Trophoblast cell (in vitro differentiated cells and primary cell): ENCODE results near the gene PNPLA6.
A peak's percentile ranks its signal among the peaks of the same experiment; 100 is the strongest.

Experiments
- DNase-seq, 2 donors: peaks; one replicate each; pipeline ENCODE4 v3.0.0-alpha.2; 2016
- H2AFZ ChIP-seq: 2 replicates; pipeline ENCODE4 v1.6.1; 2013; ENCODE audit warnings: low read length, moderate library complexity, mild to moderate bottlenecking; ENCODE audit not compliant: insufficient read depth, poor library complexity
- H2AK5ac ChIP-seq: 2 replicates; pipeline ENCODE4 v1.6.1; 2013; ENCODE audit warnings: mild to moderate bottlenecking, low read length
- H2BK120ac ChIP-seq: 2 replicates; pipeline ENCODE4 v1.6.1; 2013; ENCODE audit warnings: low read length, mild to moderate bottlenecking, moderate library complexity; ENCODE audit not compliant: insufficient read depth, poor library complexity
- H2BK12ac ChIP-seq: 2 replicates; pipeline ENCODE4 v1.6.1; 2013; ENCODE audit warnings: mild to moderate bottlenecking, low read length, moderate library complexity
- H2BK5ac ChIP-seq: 2 replicates; pipeline ENCODE4 v1.6.1; 2013; ENCODE audit warnings: low read length, low read depth, moderate library complexity, mild to moderate bottlenecking; ENCODE audit not compliant: poor library complexity
- H3K14ac ChIP-seq: 2 replicates; pipeline ENCODE4 v1.6.1; 2013; ENCODE audit warnings: mild to moderate bottlenecking, low read length
- H3K18ac ChIP-seq: 2 replicates; pipeline ENCODE4 v1.6.1; 2013; ENCODE audit warnings: mild to moderate bottlenecking, low read length
- H3K23ac ChIP-seq: 2 replicates; pipeline ENCODE4 v1.6.1; 2013; ENCODE audit warnings: low read length
- H3K27ac ChIP-seq: 2 replicates; pipeline ENCODE4 v1.5.1; 2013; ENCODE audit warnings: low read depth, mild to moderate bottlenecking, inconsistent platforms, low read length, moderate library complexity
- H3K27me3 ChIP-seq: 2 replicates; pipeline ENCODE4 v1.6.1; 2013; ENCODE audit warnings: inconsistent platforms, mild to moderate bottlenecking, low read length, moderate library complexity; ENCODE audit not compliant: insufficient read depth
- H3K36me3 ChIP-seq, 2 experiments: 1 replicate in 1 of 2; 2 replicates in 1 of 2; pipeline ENCODE4 v1.6.1; 2013; ENCODE audit warnings: low read length in 2 of 2, mild to moderate bottlenecking in 2 of 2, moderate library complexity in 1 of 2; ENCODE audit not compliant: insufficient read depth in 2 of 2, control insufficient read depth in 1 of 2
- H3K4ac ChIP-seq: 2 replicates; pipeline ENCODE4 v1.6.1; 2013; ENCODE audit warnings: low read depth, mild to moderate bottlenecking, low read length, moderate library complexity
- H3K4me1 ChIP-seq, 2 experiments: 1 replicate in 1 of 2; 2 replicates in 1 of 2; pipeline ENCODE4 v1.6.1; 2013; ENCODE audit warnings: low read length in 2 of 2, mild to moderate bottlenecking in 2 of 2, moderate library complexity in 1 of 2; ENCODE audit not compliant: insufficient read depth in 2 of 2, control insufficient read depth in 1 of 2
- H3K4me2 ChIP-seq: 2 replicates; pipeline ENCODE4 v1.6.1; 2013; ENCODE audit warnings: inconsistent platforms, mild to moderate bottlenecking, low read length, moderate library complexity
- H3K4me3 ChIP-seq: 2 replicates; pipeline ENCODE4 v1.5.1; 2013; ENCODE audit warnings: mild to moderate bottlenecking, low read depth, low read length, inconsistent platforms
- H3K79me1 ChIP-seq: one replicate; pipeline ENCODE4 v1.6.1; 2013; ENCODE audit warnings: low read length
- H3K79me2 ChIP-seq: 2 replicates; pipeline ENCODE4 v1.6.1; 2013; ENCODE audit warnings: low read length, mild to moderate bottlenecking; ENCODE audit not compliant: control insufficient read depth, insufficient read depth, poor library complexity
- H3K9ac ChIP-seq: 2 replicates; pipeline ENCODE4 v1.6.1; 2013; ENCODE audit warnings: mild to moderate bottlenecking, low read length
- H3K9me3 ChIP-seq: 2 replicates; pipeline ENCODE4 v1.6.1; 2013; ENCODE audit warnings: low read depth, mild to moderate bottlenecking, control low read depth, inconsistent platforms, low read length; ENCODE audit not compliant: insufficient read depth
- H4K12ac ChIP-seq: 2 replicates; pipeline ENCODE4 v1.6.1; 2013; ENCODE audit warnings: low read depth, mild to moderate bottlenecking, low read length, moderate library complexity
- H4K8ac ChIP-seq: 2 replicates; pipeline ENCODE4 v1.6.1; 2013; ENCODE audit warnings: low read depth, mild to moderate bottlenecking, low read length, moderate library complexity
- H4K91ac ChIP-seq: one replicate; pipeline ENCODE4 v1.6.1; 2013; ENCODE audit warnings: low read depth, mild to moderate bottlenecking, low read length, moderate library complexity
- WGBS: extraction: QIAGEN DNeasy Blood & Tissue Kit; methylation state at CpG from one replicate; pipeline ENCODE4 v1.1.7; 2013; ENCODE audit warnings: missing lambda C conversion rate; ENCODE audit not compliant: insufficient read length, insufficient coverage; ENCODE audit errors: extremely low coverage; 5-methylcytosine and 5-hydroxymethylcytosine counted together

PNPLA6 gene

DNA sequence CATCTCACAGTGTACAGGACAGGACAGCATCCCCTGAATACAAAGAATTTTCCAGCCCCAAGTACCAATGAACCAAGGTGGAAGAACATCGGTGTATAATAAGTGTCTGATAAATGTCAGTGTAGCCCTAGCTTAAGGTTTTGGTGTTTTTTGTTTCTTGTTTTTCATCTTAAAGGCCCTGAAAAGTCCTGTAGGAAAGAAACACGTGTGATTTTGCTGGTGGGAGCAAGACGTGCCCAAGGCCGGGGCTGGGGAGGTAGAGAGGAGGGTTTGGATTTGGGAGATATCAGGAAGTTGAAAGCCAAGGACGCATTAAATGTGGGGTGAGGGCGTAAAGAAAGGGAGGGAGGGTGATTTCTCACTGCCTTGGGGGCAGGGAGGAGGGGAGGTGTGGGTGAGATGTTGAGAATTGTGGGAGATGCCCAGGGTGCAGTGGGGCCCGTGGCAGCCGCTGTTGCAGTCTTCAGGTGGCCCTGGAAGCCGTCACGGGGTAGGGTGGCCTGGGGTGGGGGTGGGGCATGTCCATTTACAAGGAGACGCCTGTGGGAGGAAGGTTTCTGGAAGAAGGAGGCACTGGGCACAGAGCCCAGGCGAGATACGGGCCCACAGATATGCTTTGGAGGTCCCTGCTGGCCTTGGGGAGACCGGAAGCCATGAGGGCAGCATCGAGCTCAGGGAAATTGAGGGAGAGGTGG, 66.9 kb downstream of the PNPLA6 start:
- H2BK5ac ChIP-seq: no peak overlapping the region
- H4K8ac ChIP-seq: no peak overlapping the region
- no peak overlapping the region for H4K12ac ChIP-seq
- H3K27ac ChIP-seq: no peak overlapping the region
- no peak overlapping the region for H3K4ac ChIP-seq
- H3K9ac ChIP-seq: no peak overlapping the region
- H3K79me1 ChIP-seq: no peaks in the 10 kb centered on the region
- no peak overlapping the region for H2AK5ac ChIP-seq
- no peak overlapping the region for H3K4me2 ChIP-seq
- 100% methylated on average over 2 of the region's 15 CpGs for WGBS
- H3K79me2 ChIP-seq: no peaks in the 10 kb centered on the region
- H3K18ac ChIP-seq: no peak overlapping the region
- DNase-seq: no peak
- no peak overlapping the region for H2BK120ac ChIP-seq
- no peak overlapping the region for H4K91ac ChIP-seq
- H3K14ac ChIP-seq: no peak overlapping the region
- peaks cover 2 to 6% of the 10 kb centered on the region in 2 experiments for H3K36me3 ChIP-seq
- no peaks in the 10 kb centered on the region for H3K9me3 ChIP-seq
- H2BK12ac ChIP-seq: no peak overlapping the region
- peaks cover 0 to 2% of the 10 kb centered on the region in 2 experiments for H3K4me1 ChIP-seq
- H3K23ac ChIP-seq: no peak overlapping the region
- no peaks in the 10 kb centered on the region for H3K27me3 ChIP-seq
- H3K4me3 ChIP-seq: no peak overlapping the region
- no peak overlapping the region for H2AFZ ChIP-seq

GRCh38 chr19:7602935-7603497, 67.5 kb downstream of the PNPLA6 start:
- H2BK12ac ChIP-seq: no peak overlapping the region
- H3K27me3 ChIP-seq: no peaks in the 10 kb centered on the region
- H3K9me3 ChIP-seq: peaks cover 1% of the 10 kb centered on the region
- H3K9ac ChIP-seq: no peak overlapping the region
- DNase-seq: no peak
- H3K27ac ChIP-seq: no peak overlapping the region
- H3K4me2 ChIP-seq: no peak overlapping the region
- no peak overlapping the region for H3K4me3 ChIP-seq
- H3K79me1 ChIP-seq: no peaks in the 10 kb centered on the region
- H2BK120ac ChIP-seq: no peak overlapping the region
- no peak overlapping the region for H3K14ac ChIP-seq
- H3K36me3 ChIP-seq: peaks cover 5 to 9% of the 10 kb centered on the region in 2 experiments
- H3K18ac ChIP-seq: no peak overlapping the region
- no peak overlapping the region for H4K12ac ChIP-seq
- H3K79me2 ChIP-seq: no peaks in the 10 kb centered on the region
- H2AK5ac ChIP-seq: no peak overlapping the region
- H3K4me1 ChIP-seq: peaks cover 0 to 2% of the 10 kb centered on the region in 2 experiments
- no peak overlapping the region for H3K23ac ChIP-seq
- H4K91ac ChIP-seq: no peak overlapping the region
- H3K4ac ChIP-seq: no peak overlapping the region
- no CpG with 5 or more reads among the region's 11 CpGs for whole genome bisulfite sequencing
- H2BK5ac ChIP-seq: no peak overlapping the region
- H2AFZ ChIP-seq: no peak overlapping the region
- no peak overlapping the region for H4K8ac ChIP-seq

DNA sequence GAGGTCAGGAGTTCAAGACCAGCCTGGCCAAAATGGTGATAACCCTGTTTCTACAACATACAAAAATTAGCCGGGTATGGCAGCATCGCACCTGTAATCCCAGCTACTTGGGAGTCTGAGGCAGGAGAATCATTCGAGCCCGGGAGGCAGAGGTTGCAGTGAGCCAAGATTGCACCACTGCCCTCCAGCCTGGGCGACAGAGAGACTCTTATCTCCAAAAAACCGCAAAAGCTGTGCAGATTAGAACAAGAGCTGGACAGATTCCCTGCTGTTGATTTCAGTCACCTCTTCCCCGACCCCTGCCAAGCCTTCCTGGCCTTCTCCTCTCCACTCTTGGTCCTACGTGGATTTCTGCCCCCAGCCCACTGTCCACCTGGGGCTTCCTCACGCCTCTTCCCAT, 68.4 kb downstream of the PNPLA6 start:
- H3K14ac ChIP-seq: no peak overlapping the region
- peak; percentile 12 to 38 for DNase-seq
- H3K27me3 ChIP-seq: no peaks in the 10 kb centered on the region
- H3K4ac ChIP-seq: no peak overlapping the region
- H3K79me2 ChIP-seq: no peaks in the 10 kb centered on the region
- no peak overlapping the region for H3K4me2 ChIP-seq
- H3K4me1 ChIP-seq: peaks cover 0 to 2% of the 10 kb centered on the region in 2 experiments
- H3K9me3 ChIP-seq: peaks cover 1% of the 10 kb centered on the region
- H4K8ac ChIP-seq: no peak overlapping the region
- H3K79me1 ChIP-seq: no peaks in the 10 kb centered on the region
- no peak overlapping the region for H2BK12ac ChIP-seq
- H3K23ac ChIP-seq: no peak overlapping the region
- H4K12ac ChIP-seq: no peak overlapping the region
- no peak overlapping the region for H3K4me3 ChIP-seq
- H4K91ac ChIP-seq: no peak overlapping the region
- H2BK5ac ChIP-seq: no peak overlapping the region
- WGBS: no CpG with 5 or more reads among the region's 9 CpGs
- H2AFZ ChIP-seq: no peak overlapping the region
- H2AK5ac ChIP-seq: no peak overlapping the region
- no peak overlapping the region for H2BK120ac ChIP-seq
- H3K9ac ChIP-seq: no peak overlapping the region
- no peak overlapping the region for H3K18ac ChIP-seq
- H3K27ac ChIP-seq: no peak overlapping the region
- H3K36me3 ChIP-seq: peaks cover 9 to 12% of the 10 kb centered on the region in 2 experiments

DNA sequence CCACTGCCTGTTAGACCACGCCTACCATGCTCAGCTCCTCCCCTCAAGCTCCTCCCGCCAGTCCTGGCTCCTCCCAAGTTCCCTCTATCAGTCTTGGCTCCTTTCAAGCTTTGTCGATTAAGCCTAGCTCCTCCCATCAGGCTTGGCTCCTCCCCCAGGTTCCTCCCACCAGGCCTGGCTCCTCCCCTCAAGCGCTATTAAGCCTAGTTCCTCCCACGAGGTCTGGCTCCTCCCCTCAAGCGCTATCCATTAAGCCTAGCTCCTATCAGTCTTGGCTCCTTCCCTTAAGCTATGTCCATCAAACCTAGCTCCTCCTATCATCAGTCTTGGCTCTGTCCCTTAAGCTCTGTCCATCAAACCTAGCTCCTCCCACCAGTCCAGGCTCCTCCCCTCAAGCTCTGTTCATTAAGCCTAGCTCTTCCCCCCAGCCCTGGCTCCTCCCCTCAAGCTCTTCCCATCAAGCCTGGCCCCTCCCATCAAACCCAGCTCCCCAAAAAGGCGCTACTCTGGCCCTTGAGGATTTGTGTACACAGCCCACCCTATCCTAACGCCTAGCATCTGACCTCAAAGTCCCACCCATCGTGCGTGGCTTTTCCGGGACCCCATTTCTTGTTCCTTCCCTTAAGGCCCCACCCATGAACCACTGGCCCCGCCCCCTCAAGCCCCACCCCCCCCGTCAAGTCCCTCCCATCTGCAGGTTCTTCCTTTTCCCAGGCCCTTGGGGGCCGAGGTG, 70.1 kb downstream of the PNPLA6 start:
- peak in 1 of 2 donors; percentile 12 for DNase-seq
- H3K4ac ChIP-seq: no peak overlapping the region
- no peaks in the 10 kb centered on the region for H3K27me3 ChIP-seq
- H3K27ac ChIP-seq: no peak overlapping the region
- H3K9ac ChIP-seq: no peak overlapping the region
- peaks cover 17 to 21% of the 10 kb centered on the region in 2 experiments for H3K36me3 ChIP-seq
- H2AK5ac ChIP-seq: no peak overlapping the region
- no peak overlapping the region for H4K91ac ChIP-seq
- no peak overlapping the region for H4K12ac ChIP-seq
- peaks cover 0 to 2% of the 10 kb centered on the region in 2 experiments for H3K4me1 ChIP-seq
- no peak overlapping the region for H3K23ac ChIP-seq
- no CpG with 5 or more reads among the region's 14 CpGs for WGBS
- peaks cover 1% of the 10 kb centered on the region for H3K9me3 ChIP-seq
- no peaks in the 10 kb centered on the region for H3K79me1 ChIP-seq
- no peak overlapping the region for H2BK120ac ChIP-seq
- no peak overlapping the region for H4K8ac ChIP-seq
- no peak overlapping the region for H3K4me3 ChIP-seq
- H2AFZ ChIP-seq: no peak overlapping the region
- H3K14ac ChIP-seq: no peak overlapping the region
- no peak overlapping the region for H2BK5ac ChIP-seq
- no peak overlapping the region for H3K18ac ChIP-seq
- H2BK12ac ChIP-seq: no peak overlapping the region
- no peak overlapping the region for H3K4me2 ChIP-seq
- H3K79me2 ChIP-seq: no peaks in the 10 kb centered on the region
